Measurements from ENCODE around the gene STXBP6. TPM values are rescaled to one million over a fixed set of nuclear protein-coding genes. Genes with fewer than 3 reads are reported as not detected.

STXBP6 gene
- total and polyA plus RNA-seq, 9 donors = 1.0 to 9.3 (median 5.5) TPM

GRCh38 chr14:24895622-24896021 is 154.3 kb downstream of the STXBP6 start:
- intact Hi-C loops (cut with DNase I) = no loop called here

GRCh38 chr14:24895243-24895583 is 154.7 kb downstream of the STXBP6 start:
- H3K36me3 ChIP-seq = no peaks in the 10 kb centered on the region
- DNase-seq = no peak
- 58 to 62% (median 61%) methylated on average over 4 of the region's 4 CpGs for WGBS, 3 donors

More at GRCh38 chr14:24895622-24896021, 154.3 kb downstream of the STXBP6 start:
- H3K9me3 ChIP-seq = no peaks in the 10 kb centered on the region
- H3K27me3 ChIP-seq = no peaks in the 10 kb centered on the region
- TF ChIP-seq EP300 (IDR thresholded peaks at IDR 0.05) (no peak), CTCF (IDR thresholded peaks at IDR 0.05) (no peak), POLR2A (IDR thresholded peaks at IDR 0.05) (no peak)
- no peak overlapping the region for H3K27ac ChIP-seq
- 47 to 83% (median 65%) methylated on average over 4 of the region's 4 CpGs for WGBS, 3 donors
- H3K4me1 ChIP-seq (ENCODE audit: insufficient read depth) = no peaks in the 10 kb centered on the region
- no peak overlapping the region for H3K4me3 ChIP-seq
- DNase-seq = no peak
- no peaks in the 10 kb centered on the region for H3K36me3 ChIP-seq

GRCh38 chr14:24894583-24895242 is 155.2 kb downstream of the STXBP6 start:
- no peak for DNase-seq
- intact Hi-C loops (cut with DNase I) = no loop called here
- no peaks in the 10 kb centered on the region for H3K36me3 ChIP-seq
- H3K27me3 ChIP-seq = no peaks in the 10 kb centered on the region
- H3K4me3 ChIP-seq = no peak overlapping the region
- no peaks in the 10 kb centered on the region for H3K4me1 ChIP-seq (ENCODE audit: insufficient read depth)
- H3K9me3 ChIP-seq = no peaks in the 10 kb centered on the region
- no peak overlapping the region for H3K27ac ChIP-seq
- TF ChIP-seq EP300 (IDR thresholded peaks at IDR 0.05) (no peak), POLR2A (IDR thresholded peaks at IDR 0.05) (no peak), CTCF (IDR thresholded peaks at IDR 0.05) (no peak)
- WGBS, 3 donors = 35 to 61% (median 54%) methylated on average over 5 of the region's 5 CpGs

More at GRCh38 chr14:24895243-24895583, 154.7 kb downstream of the STXBP6 start:
- no peak for TF ChIP-seq EP300 (IDR thresholded peaks at IDR 0.05)
- TF ChIP-seq CTCF (IDR thresholded peaks at IDR 0.05) = no peak
- TF ChIP-seq POLR2A (IDR thresholded peaks at IDR 0.05) = no peak
- Histone ChIP-seq H3K4me3 (no peak overlapping the region), H3K4me1 (ENCODE audit: insufficient read depth) (no peaks in the 10 kb centered on the region), H3K27me3 (no peaks in the 10 kb centered on the region), H3K27ac (no peak overlapping the region), H3K9me3 (no peaks in the 10 kb centered on the region)
- intact Hi-C loops (cut with DNase I) = no loop called here

GRCh38 chr14:24892497-24893051 is 157.4 kb downstream of the STXBP6 start:
- H3K27ac ChIP-seq = no peak overlapping the region
- no peaks in the 10 kb centered on the region for H3K9me3 ChIP-seq
- no peak overlapping the region for H3K4me3 ChIP-seq
- H3K4me1 ChIP-seq (ENCODE audit: insufficient read depth) = no peaks in the 10 kb centered on the region
- H3K27me3 ChIP-seq = no peaks in the 10 kb centered on the region
- WGBS, 3 donors = 56 to 73% (median 57%) methylated on average over 6 of the region's 6 CpGs
- TF ChIP-seq POLR2A (IDR thresholded peaks at IDR 0.05) (no peak), EP300 (IDR thresholded peaks at IDR 0.05) (no peak), CTCF (IDR thresholded peaks at IDR 0.05) (no peak)
- no peak for DNase-seq
- intact Hi-C loops (cut with DNase I) = no loop called here
- H3K36me3 ChIP-seq = no peaks in the 10 kb centered on the region
